SU-DHL-6 (cell line): ENCODE results near the gene AHSP.
A peak's percentile ranks its signal among the peaks of the same experiment; 100 is the strongest.

Experiments used
- H2AFZ ChIP-seq: fragments of 200-600 bp; sonication (generic); 2 replicates; pipeline ENCODE4 v1.6.1; 2014; ENCODE audit warnings: low read depth, mild to moderate bottlenecking, moderate library complexity, mixed read lengths, antibody characterized with exemption, low read length; ENCODE audit not compliant: severe bottlenecking
- H3F3A ChIP-seq: fragments of 200-600 bp; shearing (Covaris generic); 2 replicates; pipeline ENCODE4 v1.6.0; 2016; ENCODE audit warnings: antibody characterized with exemption, mild to moderate bottlenecking; ENCODE audit not compliant: insufficient read depth
- H3K27ac ChIP-seq: fragments of 200-600 bp; sonication (generic); 2 replicates; pipeline ENCODE4 v1.5.1; 2016; ENCODE audit warnings: low read depth, mild to moderate bottlenecking, low read length, moderate library complexity, mixed read lengths
- H3K27me3 ChIP-seq: fragments of 200-600 bp; sonication (generic), shearing (Covaris generic); 2 replicates; pipeline ENCODE4 v1.6.0; 2014; ENCODE audit warnings: mild to moderate bottlenecking, low read length
- H3K36me3 ChIP-seq: fragments of 200-600 bp; sonication (generic); 2 replicates; pipeline ENCODE4 v1.6.1; 2014; ENCODE audit warnings: mild to moderate bottlenecking, low read length, mixed read lengths
- H3K4me2 ChIP-seq: fragments of 300-600, 200-600 bp; shearing (Covaris generic), sonication (generic); 2 replicates; pipeline ENCODE4 v1.6.0; 2014; ENCODE audit warnings: low read length, low read depth, mild to moderate bottlenecking; ENCODE audit not compliant: poor library complexity, severe bottlenecking
- H3K4me3 ChIP-seq: fragments of 200-600 bp; sonication (generic); 2 replicates; pipeline ENCODE4 v1.5.1; 2014; ENCODE audit warnings: antibody characterized with exemption, low read length, mild to moderate bottlenecking, mixed read lengths; ENCODE audit not compliant: insufficient read depth, poor library complexity, severe bottlenecking
- H3K79me2 ChIP-seq: fragments of 200-600 bp; sonication (generic); 2 replicates; pipeline ENCODE4 v1.6.1; 2014; ENCODE audit warnings: mild to moderate bottlenecking, low read length, moderate library complexity; ENCODE audit not compliant: insufficient read depth
- H3K9ac ChIP-seq: fragments of 200-600 bp; sonication (generic); 2 replicates; pipeline ENCODE4 v1.7.0; 2014; ENCODE audit warnings: mild to moderate bottlenecking, low read length
- H3K9me2 ChIP-seq: fragments of 200-600 bp; sonication (generic); replicated peaks from 2 replicates; pipeline ENCODE4 v1.6.1; 2014; ENCODE audit warnings: low read length; ENCODE audit not compliant: insufficient read depth
- H3K9me3 ChIP-seq: fragments of 200-600 bp; sonication (generic); 2 replicates; pipeline ENCODE4 v1.6.1; 2014; ENCODE audit warnings: low read length, mixed read lengths; ENCODE audit not compliant: insufficient read depth
- H4K20me1 ChIP-seq: fragments of 200-600 bp; sonication (generic); 2 replicates; pipeline ENCODE4 v1.6.1; 2014; ENCODE audit warnings: low read depth, mild to moderate bottlenecking, antibody characterized with exemption, low read length, moderate library complexity, mixed read lengths
- CTCF ChIP-seq: fragments of 200-600 bp; sonication (generic); IDR thresholded peaks from one replicate; pipeline ENCODE4 v1.5.1; 2017; ENCODE audit warnings: antibody characterized with exemption, mild to moderate bottlenecking, low read length, moderate library complexity; ENCODE audit not compliant: insufficient read depth, poor library complexity, severe bottlenecking
- EZH2phosphoT487 ChIP-seq: fragments of 200-600 bp; sonication (generic), shearing (Covaris generic); conservative IDR thresholded peaks from 2 replicates; pipeline ENCODE4 v1.6.1; 2018; ENCODE audit warnings: mild to moderate bottlenecking, antibody characterized with exemption, low read length, moderate library complexity, mixed read lengths

The AHSP gene

GRCh38 chr16:31505483-31505882, 22.2 kb upstream of the AHSP start:
- H3K4me2 ChIP-seq, result no peak overlapping the region
- H2AFZ ChIP-seq, result no peak overlapping the region
- H3K9me3 ChIP-seq, result no peaks in the 10 kb centered on the region
- no peaks in the 10 kb centered on the region for H3F3A ChIP-seq
- no peaks in the 10 kb centered on the region for H3K9me2 ChIP-seq
- H3K36me3 ChIP-seq, result no peaks in the 10 kb centered on the region
- H3K79me2 ChIP-seq, result peaks cover 11% of the 10 kb centered on the region; the same call in 1 of the 2 replicates
- TF ChIP-seq CTCF (no peak), EZH2phosphoT487 (no peak)
- no peak overlapping the region for H3K4me3 ChIP-seq
- no peak overlapping the region for H3K9ac ChIP-seq
- H3K27ac ChIP-seq, result no peak overlapping the region
- no peaks in the 10 kb centered on the region for H4K20me1 ChIP-seq
- no peaks in the 10 kb centered on the region for H3K27me3 ChIP-seq

GRCh38 chr16:31507617-31507928, 20.1 kb upstream of the AHSP start:
- Histone ChIP-seq H3K79me2 (peaks cover 11% of the 10 kb centered on the region; the same call in 1 of the 2 replicates), H3K4me3 (peak overlapping the region; percentile 93), H3K27ac (no peak overlapping the region), H3K36me3 (no peaks in the 10 kb centered on the region), H3K9me2 (no peaks in the 10 kb centered on the region), H3K9ac (peak overlapping the region; percentile 84), H3K9me3 (no peaks in the 10 kb centered on the region), H2AFZ (peak overlapping the region; percentile 98), H3K4me2 (peak overlapping the region; percentile 81), H3F3A (no peaks in the 10 kb centered on the region), H4K20me1 (no peaks in the 10 kb centered on the region), H3K27me3 (no peaks in the 10 kb centered on the region)
- TF ChIP-seq EZH2phosphoT487 (no peak), CTCF (no peak)

GRCh38 chr16:31507929-31508705, 19.6 kb upstream of the AHSP start, which contains the start of gene RUSF1:
TSS of gene RUSF1 (minus strand) at chr16:31508391. CDS start at chr16:31508373, 18 bp downstream.
- Histone ChIP-seq H3F3A (no peaks in the 10 kb centered on the region), H3K9ac (peak within 1 kb of the TSS; percentile 84), H3K36me3 (no peaks in the 10 kb centered on the region), H4K20me1 (no peaks in the 10 kb centered on the region), H2AFZ (peak within 1 kb of the TSS; percentile 98), H3K9me2 (no peaks in the 10 kb centered on the region), H3K4me2 (peak within 1 kb of the TSS; percentile 81), H3K79me2 (peaks cover 11% of the 10 kb centered on the region; the same call in 1 of the 2 replicates), H3K4me3 (peak within 1 kb of the TSS; percentile 93), H3K9me3 (no peaks in the 10 kb centered on the region), H3K27me3 (no peaks in the 10 kb centered on the region), H3K27ac (peak within 1 kb of the TSS; percentile 55)
- no peak for TF ChIP-seq EZH2phosphoT487

- Histone ChIP-seq H4K20me1 (no peaks in the 10 kb centered on the region), H3K79me2 (peaks cover 11% of the 10 kb centered on the region; the same call in 1 of the 2 replicates), H3K36me3 (no peaks in the 10 kb centered on the region), H2AFZ (peak overlapping the region; percentile 98), H3F3A (no peaks in the 10 kb centered on the region), H3K27ac (peak overlapping the region; percentile 55), H3K4me2 (peak overlapping the region; percentile 81), H3K27me3 (no peaks in the 10 kb centered on the region), H3K4me3 (peak overlapping the region; percentile 93), H3K9me2 (no peaks in the 10 kb centered on the region), H3K9ac (peak overlapping the region; percentile 84), H3K9me3 (no peaks in the 10 kb centered on the region)
- TF ChIP-seq CTCF (no peak), EZH2phosphoT487 (no peak)
Observed at GRCh38 chr16:31508706-31509195, 18.9 kb upstream of the AHSP start.
